ENCODE results near the gene RAD18.

The RAD18 gene

DNA sequence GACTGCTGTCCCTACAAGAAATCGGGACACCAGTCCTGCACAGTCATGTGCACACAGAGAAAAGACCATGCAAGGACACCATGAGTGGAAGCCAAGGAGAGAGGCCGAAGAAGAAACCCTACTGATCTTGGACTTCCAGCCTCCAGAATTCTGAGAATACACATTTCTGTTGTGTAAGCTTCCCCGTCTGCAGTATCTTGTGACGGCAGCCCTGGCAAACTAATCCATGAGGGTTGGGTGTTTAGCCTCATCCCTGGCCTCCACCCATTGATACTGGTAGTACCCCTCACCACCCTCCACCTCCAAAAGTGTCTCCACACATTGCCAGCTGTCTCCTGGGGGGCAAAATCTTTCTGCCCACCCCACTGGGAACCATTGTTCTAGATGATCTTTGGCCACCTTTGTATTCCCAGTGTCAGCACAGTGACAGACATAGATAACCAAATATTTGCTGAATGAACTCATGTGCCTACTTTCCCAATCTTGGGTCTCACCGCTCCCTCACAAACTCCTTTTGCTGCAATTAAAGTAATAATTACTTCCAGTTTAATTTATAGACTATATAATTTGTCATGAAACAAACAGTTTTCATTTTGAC, 83.8 kb downstream of the RAD18 start:
- no peaks in the 10 kb centered on the region for H3K9me2 ChIP-seq (replicated peaks; ENCODE audit: insufficient read depth, low read length)
- H3K36me3 ChIP-seq (ENCODE audit: low read length), result peaks cover 14% of the 10 kb centered on the region; the same call in 1 of the 2 replicates
- H3K9me3 ChIP-seq (ENCODE audit: insufficient read depth, low read length), result no peaks in the 10 kb centered on the region
- no peaks in the 10 kb centered on the region for H3F3A ChIP-seq (ENCODE audit: insufficient read depth)
- no peak overlapping the region for H3K4me3 ChIP-seq (ENCODE audit: insufficient read depth, low read length, poor library complexity, severe bottlenecking)
- H3K79me2 ChIP-seq (ENCODE audit: insufficient read depth, low read length), result no peaks in the 10 kb centered on the region
- H4K20me1 ChIP-seq (ENCODE audit: low read depth, low read length), result no peaks in the 10 kb centered on the region
- no peak overlapping the region for H2AFZ ChIP-seq (ENCODE audit: low read depth, low read length, severe bottlenecking)
- no peak overlapping the region for H3K9ac ChIP-seq (ENCODE audit: low read length)
- H3K27me3 ChIP-seq (ENCODE audit: low read length), result no peaks in the 10 kb centered on the region
- no peak overlapping the region for H3K27ac ChIP-seq (ENCODE audit: low read depth, low read length)
- no peak overlapping the region for H3K4me2 ChIP-seq (ENCODE audit: low read depth, low read length, poor library complexity, severe bottlenecking)
- TF ChIP-seq EZH2phosphoT487 (conservative IDR thresholded peaks at IDR 0.05; ENCODE audit: low read length), result no peak
- TF ChIP-seq CTCF (IDR thresholded peaks at IDR 0.05; ENCODE audit: insufficient read depth, low read length, poor library complexity, severe bottlenecking), result no peak

- H3K79me2 ChIP-seq (ENCODE audit: insufficient read depth, low read length), result no peaks in the 10 kb centered on the region
- H3K36me3 ChIP-seq (ENCODE audit: low read length), result peaks cover 13% of the 10 kb centered on the region; the same call in 1 of the 2 replicates
- TF ChIP-seq EZH2phosphoT487 (conservative IDR thresholded peaks at IDR 0.05; ENCODE audit: low read length), result no peak
- TF ChIP-seq CTCF (IDR thresholded peaks at IDR 0.05; ENCODE audit: insufficient read depth, low read length, poor library complexity, severe bottlenecking), result no peak
- H4K20me1 ChIP-seq (ENCODE audit: low read depth, low read length), result no peaks in the 10 kb centered on the region
- no peaks in the 10 kb centered on the region for H3K27me3 ChIP-seq (ENCODE audit: low read length)
- H3F3A ChIP-seq (ENCODE audit: insufficient read depth), result no peaks in the 10 kb centered on the region
- no peak overlapping the region for H2AFZ ChIP-seq (ENCODE audit: low read depth, low read length, severe bottlenecking)
- no peak overlapping the region for H3K9ac ChIP-seq (ENCODE audit: low read length)
- no peak overlapping the region for H3K4me3 ChIP-seq (ENCODE audit: insufficient read depth, low read length, poor library complexity, severe bottlenecking)
- no peak overlapping the region for H3K4me2 ChIP-seq (ENCODE audit: low read depth, low read length, poor library complexity, severe bottlenecking)
- no peaks in the 10 kb centered on the region for H3K9me3 ChIP-seq (ENCODE audit: insufficient read depth, low read length)
- H3K27ac ChIP-seq (ENCODE audit: low read depth, low read length), result no peak overlapping the region
- H3K9me2 ChIP-seq (replicated peaks; ENCODE audit: insufficient read depth, low read length), result no peaks in the 10 kb centered on the region
These were observed 87.4 kb downstream of the RAD18 start for GRCh38 chr3:8875836-8876235.

GRCh38 chr3:8873740-8874139, 89.5 kb downstream of the RAD18 start:
- H3F3A ChIP-seq (ENCODE audit: insufficient read depth), result no peaks in the 10 kb centered on the region
- H3K9me2 ChIP-seq (replicated peaks; ENCODE audit: insufficient read depth, low read length), result no peaks in the 10 kb centered on the region
- no peak overlapping the region for H2AFZ ChIP-seq (ENCODE audit: low read depth, low read length, severe bottlenecking)
- no peaks in the 10 kb centered on the region for H3K9me3 ChIP-seq (ENCODE audit: insufficient read depth, low read length)
- H3K36me3 ChIP-seq (ENCODE audit: low read length), result 0 out of 2 replicates have a peak, but pooled peaks cover 2% of the 10 kb centered on the region
- H4K20me1 ChIP-seq (ENCODE audit: low read depth, low read length), result no peaks in the 10 kb centered on the region
- H3K4me3 ChIP-seq (ENCODE audit: insufficient read depth, low read length, poor library complexity, severe bottlenecking), result no peak overlapping the region
- TF ChIP-seq CTCF (IDR thresholded peaks at IDR 0.05; ENCODE audit: insufficient read depth, low read length, poor library complexity, severe bottlenecking), result no peak
- TF ChIP-seq EZH2phosphoT487 (conservative IDR thresholded peaks at IDR 0.05; ENCODE audit: low read length), result no peak
- H3K79me2 ChIP-seq (ENCODE audit: insufficient read depth, low read length), result no peaks in the 10 kb centered on the region
- no peak overlapping the region for H3K27ac ChIP-seq (ENCODE audit: low read depth, low read length)
- no peak overlapping the region for H3K4me2 ChIP-seq (ENCODE audit: low read depth, low read length, poor library complexity, severe bottlenecking)
- H3K27me3 ChIP-seq (ENCODE audit: low read length), result no peaks in the 10 kb centered on the region
- no peak overlapping the region for H3K9ac ChIP-seq (ENCODE audit: low read length)

All from SU-DHL-6 (cell line).